Astrocyte of the cerebellum (primary cell): ENCODE results near the gene DLK2.
"Not testable (repeated sequence)": the region's sequence is repeated elsewhere in the genome, so short reads cannot be mapped to it uniquely, and the experiment has no call there.

Experiments used
- DNase-seq: peaks from one replicate; pipeline ENCODE4 v3.0.0-alpha.2; 2011; ENCODE audit warnings: low read depth
- H3K4me3 ChIP-seq: 2 replicates; pipeline ENCODE4 v1.5.1; 2011; ENCODE audit warnings: mild to moderate bottlenecking, low read depth, low read length, moderate library complexity
- in situ Hi-C: cut with HindIII; loops from 2 replicates; pipeline ENCODE4 v1.10.0; 2017; ENCODE audit warnings: low sequenced_read_pairs
- TF ChIP-seq, protein P1 (sequence below): IDR thresholded peaks from 2 replicates; pipeline ENCODE4 v1.5.1; 2012; ENCODE audit warnings: low read length, low read depth, moderate library complexity, mild to moderate bottlenecking; ENCODE audit errors: missing control alignments

DLK2 gene

GRCh38 chr6:43467752-43468151 is 12.4 kb upstream of the DLK2 start:
- in situ Hi-C loops: no loop called here
- no peak overlapping the region for H3K4me3 ChIP-seq
- DNase-seq: no peak
- TF ChIP-seq, protein P1, sequence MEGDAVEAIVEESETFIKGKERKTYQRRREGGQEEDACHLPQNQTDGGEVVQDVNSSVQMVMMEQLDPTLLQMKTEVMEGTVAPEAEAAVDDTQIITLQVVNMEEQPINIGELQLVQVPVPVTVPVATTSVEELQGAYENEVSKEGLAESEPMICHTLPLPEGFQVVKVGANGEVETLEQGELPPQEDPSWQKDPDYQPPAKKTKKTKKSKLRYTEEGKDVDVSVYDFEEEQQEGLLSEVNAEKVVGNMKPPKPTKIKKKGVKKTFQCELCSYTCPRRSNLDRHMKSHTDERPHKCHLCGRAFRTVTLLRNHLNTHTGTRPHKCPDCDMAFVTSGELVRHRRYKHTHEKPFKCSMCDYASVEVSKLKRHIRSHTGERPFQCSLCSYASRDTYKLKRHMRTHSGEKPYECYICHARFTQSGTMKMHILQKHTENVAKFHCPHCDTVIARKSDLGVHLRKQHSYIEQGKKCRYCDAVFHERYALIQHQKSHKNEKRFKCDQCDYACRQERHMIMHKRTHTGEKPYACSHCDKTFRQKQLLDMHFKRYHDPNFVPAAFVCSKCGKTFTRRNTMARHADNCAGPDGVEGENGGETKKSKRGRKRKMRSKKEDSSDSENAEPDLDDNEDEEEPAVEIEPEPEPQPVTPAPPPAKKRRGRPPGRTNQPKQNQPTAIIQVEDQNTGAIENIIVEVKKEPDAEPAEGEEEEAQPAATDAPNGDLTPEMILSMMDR: no peak

- in situ Hi-C loops, H3K4me3 ChIP-seq, DNase-seq: not testable (repeated sequence)
Measured at GRCh38 chr6:43467265-43467664, 11.9 kb upstream of the DLK2 start.

DNA sequence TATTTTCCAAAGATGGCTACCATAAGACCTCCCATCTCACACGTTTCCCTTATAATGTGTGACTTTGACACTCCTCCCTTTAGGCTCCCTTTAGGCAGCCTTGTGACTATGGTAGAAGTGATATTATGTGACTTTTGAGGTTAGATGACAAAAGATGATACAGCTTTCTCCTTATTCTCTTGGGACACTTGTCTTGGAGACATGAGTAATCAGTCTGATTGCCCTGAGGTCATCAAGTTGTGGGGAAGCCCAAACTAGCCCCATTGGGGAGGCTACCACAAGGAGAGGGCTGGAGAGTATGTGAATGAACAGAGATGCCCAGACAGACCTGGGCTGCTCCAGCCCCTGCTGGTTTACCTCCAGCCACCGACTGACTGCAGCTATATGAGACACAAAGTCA is 10.6 kb upstream of the DLK2 start:
- in situ Hi-C loops: no loop called here
- no peak overlapping the region for H3K4me3 ChIP-seq
- TF ChIP-seq, protein P1: no peak
- no peak for DNase-seq

DNA sequence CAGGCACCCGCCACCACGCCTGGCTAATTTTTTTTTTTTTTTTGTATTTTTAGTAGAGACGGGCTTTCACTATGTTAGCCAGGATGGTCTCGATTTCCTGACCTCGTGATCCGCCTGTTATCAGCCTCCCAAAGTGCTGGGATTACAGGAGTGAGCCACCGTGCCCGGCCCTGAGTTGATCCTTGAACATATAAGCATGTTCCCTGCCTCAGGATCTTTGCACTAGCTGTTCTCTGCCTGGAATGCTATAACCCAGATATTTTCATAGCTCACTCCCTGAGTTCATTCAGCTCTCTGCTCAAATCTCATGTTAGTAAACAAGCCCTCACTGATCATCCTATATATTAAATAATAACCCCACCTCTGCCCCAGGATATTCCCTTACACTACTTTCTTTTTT is 9.0 kb upstream of the DLK2 start:
- no peak overlapping the region for H3K4me3 ChIP-seq
- TF ChIP-seq, protein P1: no peak
- in situ Hi-C loops: loop anchor here (5.0 kb wide), 1 partner anchor 38 kb away; no protein-coding TSS in a partner anchor
- no peak for DNase-seq

GRCh38 chr6:43461936-43462335 is 6.6 kb upstream of the DLK2 start:
- TF ChIP-seq, protein P1: no peak
- no peak for DNase-seq
- in situ Hi-C loops: loop anchor here (5.0 kb wide), 1 partner anchor 40 kb away; no protein-coding TSS in a partner anchor
- no peak overlapping the region for H3K4me3 ChIP-seq

DNA sequence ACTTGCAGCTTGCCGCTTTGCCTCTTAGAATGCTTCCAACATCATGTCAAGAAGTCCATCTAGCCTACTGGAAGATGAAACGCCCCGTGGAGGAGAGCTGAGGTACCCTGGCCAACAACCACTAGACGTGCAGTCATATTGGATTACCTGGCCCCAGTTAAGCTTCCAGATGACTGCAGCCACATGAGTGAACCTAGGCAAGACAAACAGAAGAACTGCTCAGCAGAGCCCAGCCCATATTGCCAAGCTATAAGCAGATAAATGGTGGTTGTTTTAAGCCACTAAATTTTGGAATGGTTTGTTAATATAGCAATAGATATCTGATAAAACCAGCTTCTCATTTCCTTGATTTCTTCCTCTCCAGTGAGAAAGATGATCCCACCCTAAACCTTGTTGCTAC is 4.7 kb upstream of the DLK2 start:
- in situ Hi-C loops: loop anchor here (5.0 kb wide), 1 partner anchor 42 kb away; no protein-coding TSS in a partner anchor
- TF ChIP-seq, protein P1: no peak
- no peak overlapping the region for H3K4me3 ChIP-seq
- no peak for DNase-seq

DNA sequence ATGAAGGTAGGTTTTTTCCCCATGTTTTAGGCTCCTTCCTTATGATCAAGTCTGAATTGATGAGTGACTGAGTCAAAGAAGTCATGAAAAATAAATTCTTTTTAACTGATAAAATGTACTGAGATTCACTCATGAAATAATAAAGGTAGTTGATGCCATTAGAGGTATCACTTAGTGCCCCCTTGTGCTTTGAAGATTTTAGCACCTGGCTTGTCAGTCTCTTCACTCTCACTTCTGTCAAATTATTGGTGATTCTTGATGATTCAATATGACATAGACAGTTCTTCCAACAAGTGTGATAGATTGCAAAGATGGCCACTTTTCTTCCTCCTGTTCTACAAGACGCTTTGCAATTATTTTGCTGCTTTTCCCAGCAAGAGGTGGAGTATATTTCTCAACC is 4.2 kb upstream of the DLK2 start:
- DNase-seq: no peak
- TF ChIP-seq, protein P1: no peak
- in situ Hi-C loops: no loop called here
- H3K4me3 ChIP-seq: no peak overlapping the region

DNA sequence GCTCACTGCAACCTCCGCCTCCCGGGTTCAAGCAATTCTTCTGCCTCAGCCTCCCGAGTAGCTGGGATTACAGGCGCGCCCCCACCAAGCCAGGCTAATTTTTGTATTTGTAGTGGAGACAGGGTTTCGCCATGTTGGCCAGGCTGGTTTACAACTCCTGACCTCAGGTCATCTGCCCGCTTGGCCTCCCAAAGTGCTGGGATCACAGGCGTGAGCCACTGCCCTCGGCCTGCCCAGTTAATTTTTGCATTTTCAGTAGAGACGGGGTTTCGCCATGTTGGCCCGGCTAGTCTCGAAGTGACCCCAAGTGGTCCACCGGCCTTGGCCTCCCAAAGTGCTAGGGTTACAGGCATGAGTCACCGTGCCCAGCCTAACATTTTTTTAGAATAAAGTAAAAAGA is 2.8 kb upstream of the DLK2 start:
- DNase-seq, in situ Hi-C loops, H3K4me3 ChIP-seq: not testable (repeated sequence)
